ENCODE results near the gene ACVRL1.

Gene ACVRL1

GRCh38 chr12:51917746-51918453 lies 10.6 kb downstream of the ACVRL1 start:
- no peak for DNase-seq

- DNase-seq, result no peak
Observed at GRCh38 chr12:51920046-51920445, 12.7 kb downstream of the ACVRL1 start.

- no peak for DNase-seq
Observed at GRCh38 chr12:51921017-51921725, 13.9 kb downstream of the ACVRL1 start.

GRCh38 chr12:51922146-51922545 lies 14.8 kb downstream of the ACVRL1 start:
- no peak for DNase-seq

- DNase-seq, result peak; percentile 5
Observed at GRCh38 chr12:51922762-51923505, 15.6 kb downstream of the ACVRL1 start.

GRCh38 chr12:51923506-51924365 lies 16.4 kb downstream of the ACVRL1 start:
- peak; percentile 61 for DNase-seq

GRCh38 chr12:51924551-51925319 lies 17.4 kb downstream of the ACVRL1 start:
- DNase-seq, result no peak

- no peak for DNase-seq
Observed at GRCh38 chr12:51925346-51926063, 18.2 kb downstream of the ACVRL1 start.

GRCh38 chr12:51926064-51926632 lies 18.8 kb downstream of the ACVRL1 start:
- DNase-seq, result no peak

- peak; percentile 42 for DNase-seq
Observed at GRCh38 chr12:51926718-51927117, 19.4 kb downstream of the ACVRL1 start.

- DNase-seq, result no peak
Observed at GRCh38 chr12:51932218-51933076, 25.1 kb downstream of the ACVRL1 start.

- DNase-seq, result no peak
Observed at GRCh38 chr12:51934080-51934479, 26.8 kb downstream of the ACVRL1 start.

- no peak for DNase-seq
Observed at GRCh38 chr12:51937926-51938325, 30.6 kb downstream of the ACVRL1 start.

- no peak for DNase-seq
Observed at GRCh38 chr12:51938726-51939125, 31.4 kb downstream of the ACVRL1 start.

- no peak for DNase-seq
Observed at GRCh38 chr12:51941011-51941581, 33.8 kb downstream of the ACVRL1 start.

GRCh38 chr12:51941604-51942003 lies 34.3 kb downstream of the ACVRL1 start:
- no peak for DNase-seq

GRCh38 chr12:51942056-51942455 lies 34.8 kb downstream of the ACVRL1 start:
- DNase-seq, result no peak

GRCh38 chr12:51942501-51943000 lies 35.2 kb downstream of the ACVRL1 start:
- no peak for DNase-seq

GRCh38 chr12:51943346-51943745 lies 36.0 kb downstream of the ACVRL1 start:
- no peak for DNase-seq

Data from CD4-positive, alpha-beta T cell treated with Interleukin-12 subunit alpha and Interleukin-12 subunit beta, for 1 hour (primary cell).